GM19328 (cell line): Measurements from ENCODE around the gene SYNRG.

Experiments used
- ATAC-seq: cut with Tn5 transposase; IDR thresholded peaks from one replicate; pipeline ENCODE4 v1.9.1; 2021; ENCODE audit warnings: mild to moderate bottlenecking, moderate library complexity; ENCODE audit not compliant: unreplicated experiment

Gene SYNRG

GRCh38 chr17:37502009-37502936 is 106.9 kb downstream of the SYNRG start:
- ATAC-seq: no peak

DNA sequence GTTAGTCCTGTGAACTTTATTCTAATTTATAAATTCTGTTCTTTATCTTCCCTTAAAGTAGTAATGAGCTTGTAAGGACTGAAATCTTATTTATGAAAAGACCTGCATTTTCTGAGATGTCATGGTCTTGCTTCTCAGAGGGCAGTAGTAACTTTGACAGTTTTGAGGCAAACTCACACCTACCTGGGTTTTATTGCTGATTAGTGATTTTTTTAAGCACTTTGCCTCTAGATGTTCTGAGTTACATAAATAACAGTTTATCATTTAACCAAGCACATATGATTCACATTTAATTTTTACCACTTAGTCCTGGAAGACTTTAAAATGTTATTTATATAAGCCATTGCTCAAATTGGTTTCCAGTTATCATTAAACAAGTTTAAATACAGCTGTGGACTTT is 108.8 kb downstream of the SYNRG start:
- ATAC-seq: no peak

DNA sequence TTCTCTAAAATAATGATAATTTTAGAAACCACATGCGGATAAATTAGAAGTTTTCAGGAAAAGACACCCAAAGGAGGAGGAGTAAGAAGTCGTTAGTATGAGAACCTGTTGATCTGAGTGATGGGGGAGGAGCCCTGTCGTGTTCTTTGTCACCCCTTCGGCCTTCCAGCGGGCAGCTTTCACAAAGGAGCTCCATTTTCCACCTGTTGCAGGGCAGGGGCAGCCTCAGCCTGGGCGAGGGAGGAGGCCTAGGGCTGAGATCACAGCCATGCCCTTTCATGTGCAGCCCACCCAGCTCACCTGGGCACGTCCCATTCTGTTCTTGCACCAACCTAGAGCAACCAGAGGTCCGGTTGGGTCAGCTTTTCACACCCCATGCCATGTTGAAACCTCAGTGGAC is 114.2 kb downstream of the SYNRG start:
- no peak for ATAC-seq

DNA sequence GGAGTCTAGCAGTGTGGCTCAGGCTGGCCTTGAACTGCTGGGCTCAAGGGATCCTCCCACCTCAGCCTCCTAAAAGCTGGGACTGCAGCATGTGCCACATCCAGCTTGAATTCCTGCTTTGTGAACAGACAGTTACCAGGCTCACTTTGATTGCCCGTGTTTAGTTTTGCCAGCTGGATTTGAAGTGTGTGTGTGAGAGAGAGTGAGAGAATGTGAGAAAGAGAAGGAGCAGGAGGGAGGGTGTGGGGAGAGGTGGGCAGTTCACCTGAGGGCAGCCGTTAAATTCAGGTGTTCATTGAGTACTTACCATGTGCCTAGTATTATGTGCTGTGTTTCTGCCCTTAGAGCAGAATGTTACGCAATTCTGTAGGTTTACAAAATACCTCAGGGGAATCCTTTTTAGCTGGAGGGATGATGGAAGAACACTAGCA is 114.8 kb downstream of the SYNRG start:
- ATAC-seq: no peak

- ATAC-seq: no peak
Measured at GRCh38 chr17:37493249-37494027, 115.8 kb downstream of the SYNRG start.

GRCh38 chr17:37492167-37492566 is 117.1 kb downstream of the SYNRG start:
- ATAC-seq: no peak

- no peak for ATAC-seq
Measured at GRCh38 chr17:37490638-37491614, 118.3 kb downstream of the SYNRG start.

GRCh38 chr17:37490022-37490587 is 119.1 kb downstream of the SYNRG start:
- peak; percentile 34 for ATAC-seq

DNA sequence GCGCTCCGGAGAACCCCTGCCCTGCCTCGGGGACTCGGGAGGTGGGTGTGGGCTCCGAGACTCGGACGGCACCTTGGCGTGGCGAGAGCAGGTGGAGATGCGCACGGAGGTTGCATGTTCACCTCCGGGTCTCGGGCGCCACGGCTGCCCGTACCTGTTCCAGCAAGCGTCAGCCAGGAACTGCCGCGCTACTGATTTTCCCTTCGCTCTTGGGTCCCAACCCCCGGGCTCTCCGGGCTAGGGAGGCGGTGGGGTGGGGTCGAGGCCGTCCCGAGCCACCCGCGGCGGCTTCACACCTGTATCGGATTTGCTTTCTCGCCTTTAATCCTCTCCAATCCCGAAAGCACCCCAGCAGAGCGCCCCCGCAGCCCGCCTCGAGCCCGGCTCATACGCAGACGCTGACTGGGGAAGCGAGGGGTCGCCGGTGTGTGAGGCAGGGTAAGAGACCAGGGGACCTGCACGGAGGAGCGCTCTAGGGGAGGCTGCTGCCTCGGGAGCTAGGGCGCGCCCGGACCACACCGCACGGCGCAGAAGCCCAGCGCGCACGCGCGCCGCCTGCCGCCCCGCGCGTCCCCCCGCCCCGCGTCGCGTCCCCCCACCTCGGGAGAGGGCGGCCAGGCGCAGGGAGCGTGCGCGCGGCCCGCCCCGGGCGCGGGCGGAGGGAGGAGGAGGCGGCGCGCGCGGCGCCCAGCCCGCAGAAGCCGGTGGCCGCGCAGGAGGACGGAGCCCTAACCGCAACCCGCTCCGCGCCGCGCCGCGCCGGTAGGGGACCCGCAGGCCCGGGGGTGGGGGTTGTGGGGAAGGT is 119.8 kb downstream of the SYNRG start, which contains the start of gene DUSP14:
DUSP14 (plus strand) TSS at position 695 of the 805 bp plus-strand sequence. CDS start 22,382 bp downstream, outside the sequence.
- peak; percentile 74 for ATAC-seq

DNA sequence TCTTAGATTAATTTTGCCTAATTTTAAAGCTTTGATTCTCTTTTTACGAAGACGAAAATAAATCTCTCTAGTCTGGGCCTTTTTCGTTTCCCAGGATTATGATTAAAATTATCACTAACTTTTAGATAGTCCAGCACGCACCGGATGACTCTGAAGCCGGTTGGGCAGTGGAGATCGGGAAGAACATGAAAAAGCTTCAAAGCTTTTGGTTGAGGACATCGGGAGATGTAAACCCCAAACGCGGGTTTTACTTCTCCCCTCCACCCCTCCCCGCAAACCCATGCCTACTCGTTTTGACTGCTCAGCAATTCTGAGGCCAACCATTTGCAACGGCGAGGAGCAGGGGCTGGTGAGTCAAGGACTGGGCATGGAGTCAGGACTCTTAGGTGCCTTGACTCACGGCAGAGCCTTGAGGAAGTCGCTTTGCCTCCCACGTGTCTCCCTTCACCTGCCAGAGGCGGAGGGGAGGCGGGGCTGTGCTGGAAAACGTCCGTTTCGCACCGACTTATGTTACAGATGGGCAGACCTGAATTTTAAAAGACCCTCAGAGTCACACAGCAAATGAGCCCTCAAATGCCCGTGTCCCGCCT is 120.5 kb downstream of the SYNRG start:
- ATAC-seq: no peak

DNA sequence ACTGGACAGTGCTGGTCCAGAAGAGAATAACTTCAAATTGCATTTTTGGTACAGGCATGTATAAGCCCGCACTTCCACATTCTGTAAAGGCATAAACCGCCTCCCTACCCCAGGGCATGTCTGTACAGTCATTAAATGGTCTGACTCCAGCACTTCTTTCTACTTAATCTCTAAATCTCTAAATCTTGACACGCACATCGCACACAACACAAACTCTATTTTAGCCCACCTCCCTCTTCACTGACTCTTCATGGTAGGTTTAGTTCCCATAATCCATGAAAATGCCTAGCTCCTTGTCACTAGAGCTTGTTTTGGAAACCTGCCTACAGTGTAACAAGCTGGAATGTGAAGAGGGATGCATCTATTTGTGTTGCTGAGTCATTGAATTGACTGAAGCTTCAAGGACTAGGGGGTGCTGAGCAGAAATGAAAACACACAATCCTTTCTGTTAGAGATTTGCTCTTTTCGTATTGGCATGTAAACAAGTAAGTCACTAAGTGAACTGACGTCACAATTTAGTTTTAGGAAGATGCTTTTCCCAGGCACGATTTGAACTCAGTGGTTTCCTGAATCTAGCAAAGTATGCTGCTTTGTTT is 121.1 kb downstream of the SYNRG start:
- ATAC-seq: no peak

DNA sequence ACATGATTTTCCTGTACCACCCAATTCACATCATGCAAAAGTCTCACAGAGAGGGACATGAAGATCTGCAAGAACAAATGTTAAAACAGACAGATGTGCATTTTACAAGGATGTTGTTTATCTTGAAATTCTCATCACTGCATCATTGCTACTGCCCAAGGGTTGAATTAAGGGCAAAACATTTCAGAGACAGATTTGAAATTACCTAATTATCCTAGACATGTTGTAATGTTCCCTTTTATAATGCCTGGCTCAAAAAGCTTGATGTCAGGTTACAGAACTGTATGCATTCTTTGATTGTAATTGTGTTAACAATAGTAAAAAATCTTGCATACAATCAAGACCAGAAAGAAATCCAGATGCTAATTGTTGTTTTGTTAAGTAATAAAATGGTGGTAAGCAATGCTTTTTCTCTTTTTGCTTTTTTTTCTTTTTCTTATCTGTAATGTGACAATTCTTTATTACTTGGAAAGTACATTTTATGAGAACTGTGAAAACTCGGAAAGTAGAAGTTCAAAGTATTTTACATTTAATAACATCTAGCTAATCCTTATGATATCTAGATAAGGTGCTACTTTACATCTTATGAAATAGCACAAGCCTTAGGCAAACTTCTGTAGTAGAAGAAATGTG is 123.2 kb downstream of the SYNRG start:
- ATAC-seq: no peak

DNA sequence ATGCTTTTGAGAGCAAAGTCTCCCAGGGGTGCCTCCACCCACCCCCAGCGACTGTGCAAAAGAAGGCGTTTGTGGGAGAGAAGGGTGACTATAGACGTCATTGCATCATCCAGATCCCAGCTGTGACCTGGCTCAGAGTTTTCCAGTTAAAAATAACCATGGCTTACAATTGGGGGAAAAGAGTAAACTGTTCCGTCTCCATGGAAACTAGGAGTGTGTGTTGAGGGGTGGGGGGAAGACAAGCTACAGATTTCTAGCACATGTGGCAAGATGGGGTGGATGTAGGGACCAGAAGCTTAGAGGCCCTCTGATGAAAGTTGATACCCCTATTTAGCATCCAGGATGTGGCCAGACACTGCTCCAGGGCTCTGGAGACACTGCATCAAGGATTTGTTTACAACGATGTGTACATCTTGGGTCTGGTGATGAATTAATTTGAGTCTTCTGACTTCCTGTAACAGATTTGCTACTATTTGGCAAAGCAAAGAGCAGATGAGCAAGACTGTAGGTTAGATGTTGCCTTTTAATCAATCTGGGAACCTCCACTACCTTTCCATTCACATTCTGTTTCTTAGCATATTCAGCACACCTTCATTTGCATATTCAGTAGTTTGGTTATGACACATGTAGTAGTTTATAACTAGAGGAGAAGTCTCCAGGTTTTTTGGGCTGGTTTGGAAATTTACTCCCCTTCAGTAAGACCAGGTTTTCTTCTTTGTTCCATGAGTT is 125.7 kb downstream of the SYNRG start:
- ATAC-seq: no peak

DNA sequence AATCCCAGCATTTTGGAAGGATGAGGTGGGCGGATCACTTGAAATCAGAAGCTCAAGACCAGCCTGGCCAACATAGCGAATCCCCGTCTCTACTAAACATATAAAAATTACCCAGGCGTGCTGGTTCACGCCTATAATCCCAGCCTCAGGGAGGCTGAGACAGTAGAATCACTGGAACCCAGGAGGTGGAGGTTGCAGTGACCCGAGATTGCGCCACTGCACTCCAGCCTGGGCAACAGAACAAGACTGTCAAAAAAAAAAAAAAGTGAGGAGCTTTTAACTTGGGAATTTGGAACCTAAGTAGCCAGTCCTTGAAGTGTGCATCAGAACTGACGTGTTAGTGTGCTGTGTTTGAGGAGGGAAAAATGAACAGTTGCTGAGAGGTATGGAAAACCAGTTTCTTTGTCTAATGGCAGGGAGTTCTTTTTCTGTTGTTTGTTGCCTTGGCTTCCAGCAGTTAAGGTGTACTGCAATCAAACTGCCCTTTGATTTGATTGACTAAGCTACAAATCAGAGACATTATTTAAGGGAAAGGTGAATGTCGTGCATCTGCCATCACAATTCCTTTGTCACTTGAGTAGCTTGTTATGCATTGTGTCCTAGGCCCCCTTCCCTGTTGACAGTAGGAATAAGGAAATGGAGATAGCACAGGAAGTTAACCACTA is 128.1 kb downstream of the SYNRG start:
- no peak for ATAC-seq

- ATAC-seq: no peak
Measured at GRCh38 chr17:37480427-37480826, 128.8 kb downstream of the SYNRG start.

DNA sequence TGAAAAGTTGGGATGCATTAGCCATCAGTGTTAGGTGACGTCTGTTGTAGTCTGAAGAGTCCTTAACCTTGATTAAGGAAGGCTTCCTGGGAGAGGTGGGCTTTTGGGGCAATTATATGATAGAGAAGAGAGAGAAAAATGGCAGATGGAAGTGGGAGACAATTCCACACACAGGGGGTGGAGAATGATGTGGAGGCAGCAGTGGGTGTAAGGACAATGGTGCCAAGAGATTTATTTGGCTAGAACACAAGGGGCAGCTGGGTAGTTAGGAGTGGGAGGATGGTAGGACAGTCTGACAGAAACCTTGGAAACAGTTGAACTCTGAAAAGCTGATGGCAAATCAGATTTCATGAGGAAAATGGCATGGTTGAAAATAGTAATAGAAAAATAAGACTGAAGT is 130.2 kb downstream of the SYNRG start:
- no peak for ATAC-seq

- no peak for ATAC-seq
Measured at GRCh38 chr17:37478187-37478586, 131.0 kb downstream of the SYNRG start.
